ENCODE measurements around the gene SPEM1.

SPEM1 gene

DNA sequence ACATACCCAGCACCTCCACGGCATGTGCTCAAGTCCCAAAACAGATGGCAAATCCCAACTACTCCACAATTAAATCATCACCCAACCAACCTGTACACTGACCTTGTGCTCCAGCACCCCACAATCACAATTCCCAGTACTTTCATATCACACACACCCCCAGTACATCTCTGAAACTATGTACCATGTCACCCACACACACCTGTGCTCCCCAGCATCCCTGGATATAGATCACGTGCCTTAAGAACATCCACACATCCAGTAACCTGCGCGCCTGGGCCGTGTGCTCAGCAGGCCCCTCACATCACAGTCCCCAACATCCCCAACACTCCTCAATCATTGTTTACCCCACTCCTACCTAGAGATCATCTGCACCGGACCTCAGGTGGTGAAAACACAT lies 10.4 kb upstream of the SPEM1 start:
- Histone ChIP-seq H3K27ac (ENCODE audit: low read depth, low read length, severe bottlenecking) (no peak overlapping the region), H3K9me3 (ENCODE audit: control insufficient read depth, low read length) (no peaks in the 10 kb centered on the region), H3K4me3 (ENCODE audit: extremely low read depth, insufficient read depth, low read length, poor library complexity, severe bottlenecking) (no peak overlapping the region), H3K36me3 (ENCODE audit: control insufficient read depth, insufficient read depth, low read length) (peaks cover 35% of the 10 kb centered on the region), H3K4me1 (ENCODE audit: control insufficient read depth, insufficient read depth, low read length, poor library complexity, severe bottlenecking) (peaks cover 4% of the 10 kb centered on the region)
- 97 to 98% methylated on average over 5 to 6 of the region's 6 CpGs for WGBS, 2 experiments (ENCODE audit: insufficient coverage in 2 of 2)

DNA sequence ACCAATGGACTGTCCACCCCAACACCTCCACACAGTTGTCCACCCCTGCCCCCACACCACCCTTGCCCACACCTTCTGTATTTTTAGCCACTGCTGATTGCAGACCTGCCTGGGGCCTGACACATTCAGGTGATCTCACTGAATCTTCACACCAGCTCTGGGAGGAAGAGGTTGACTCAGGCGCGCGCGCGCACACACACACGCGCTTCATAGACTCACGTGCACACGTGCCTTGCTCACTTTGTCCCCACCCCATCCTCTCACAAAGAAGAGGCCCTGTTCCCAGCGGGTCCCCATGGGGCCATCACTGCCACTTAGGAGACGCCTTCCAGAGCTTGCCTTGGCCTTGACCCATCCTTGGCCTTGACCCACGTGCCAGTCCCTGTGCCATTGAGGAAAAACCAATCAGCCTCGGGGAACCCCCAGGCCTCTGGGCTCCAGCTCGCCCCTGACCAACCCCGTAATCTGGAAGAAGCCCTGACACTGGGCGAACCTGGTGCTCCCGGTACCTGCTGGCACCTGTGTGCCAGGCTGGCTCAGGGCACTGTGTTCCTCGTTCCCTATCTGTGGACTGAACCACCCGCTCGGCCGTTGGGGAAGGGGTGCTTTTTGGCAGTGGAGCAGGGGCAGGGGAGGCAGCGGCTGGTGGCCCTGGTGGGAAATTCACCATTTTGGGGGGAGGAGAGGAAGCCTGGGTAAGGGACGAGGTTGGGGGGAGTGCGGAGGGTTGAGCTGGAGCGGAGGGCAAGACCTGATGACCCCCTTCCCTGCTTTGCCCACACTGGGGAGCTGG lies 9.3 kb upstream of the SPEM1 start:
- Histone ChIP-seq H3K4me1 (ENCODE audit: control insufficient read depth, insufficient read depth, low read length, poor library complexity, severe bottlenecking) (peaks cover 4% of the 10 kb centered on the region), H3K27ac (ENCODE audit: low read depth, low read length, severe bottlenecking) (no peak overlapping the region), H3K4me3 (ENCODE audit: extremely low read depth, insufficient read depth, low read length, poor library complexity, severe bottlenecking) (no peak overlapping the region), H3K9me3 (ENCODE audit: control insufficient read depth, low read length) (no peaks in the 10 kb centered on the region), H3K36me3 (ENCODE audit: control insufficient read depth, insufficient read depth, low read length) (peaks cover 46% of the 10 kb centered on the region)
- 92 to 96% methylated on average over 14 to 25 of the region's 25 CpGs for WGBS, 2 experiments (ENCODE audit: insufficient coverage in 2 of 2)

DNA sequence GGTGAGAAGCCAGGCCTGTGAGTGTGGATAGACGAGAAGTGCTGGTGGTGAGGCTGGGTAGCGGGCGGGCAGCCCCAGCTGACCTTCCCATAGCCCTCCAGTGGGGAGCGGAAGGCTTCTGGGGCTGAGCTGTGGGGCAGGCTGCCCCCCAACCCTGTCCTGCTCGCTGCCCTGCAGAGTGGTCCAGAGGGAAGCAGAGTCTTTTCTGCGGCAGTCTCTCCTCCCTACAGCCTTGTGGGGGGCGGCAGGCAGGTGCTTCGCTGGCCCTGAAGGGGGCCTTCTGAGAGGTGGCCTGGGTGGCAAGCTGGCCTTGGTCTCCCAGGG lies 8.7 kb upstream of the SPEM1 start:
- Histone ChIP-seq H3K4me1 (ENCODE audit: control insufficient read depth, insufficient read depth, low read length, poor library complexity, severe bottlenecking) (peaks cover 4% of the 10 kb centered on the region), H3K4me3 (ENCODE audit: extremely low read depth, insufficient read depth, low read length, poor library complexity, severe bottlenecking) (no peak overlapping the region), H3K36me3 (ENCODE audit: control insufficient read depth, insufficient read depth, low read length) (peaks cover 47% of the 10 kb centered on the region), H3K9me3 (ENCODE audit: control insufficient read depth, low read length) (no peaks in the 10 kb centered on the region), H3K27ac (ENCODE audit: low read depth, low read length, severe bottlenecking) (no peak overlapping the region)
- WGBS, 2 experiments (ENCODE audit: insufficient coverage in 2 of 2), result 91 to 96% methylated on average over 6 to 8 of the region's 8 CpGs

DNA sequence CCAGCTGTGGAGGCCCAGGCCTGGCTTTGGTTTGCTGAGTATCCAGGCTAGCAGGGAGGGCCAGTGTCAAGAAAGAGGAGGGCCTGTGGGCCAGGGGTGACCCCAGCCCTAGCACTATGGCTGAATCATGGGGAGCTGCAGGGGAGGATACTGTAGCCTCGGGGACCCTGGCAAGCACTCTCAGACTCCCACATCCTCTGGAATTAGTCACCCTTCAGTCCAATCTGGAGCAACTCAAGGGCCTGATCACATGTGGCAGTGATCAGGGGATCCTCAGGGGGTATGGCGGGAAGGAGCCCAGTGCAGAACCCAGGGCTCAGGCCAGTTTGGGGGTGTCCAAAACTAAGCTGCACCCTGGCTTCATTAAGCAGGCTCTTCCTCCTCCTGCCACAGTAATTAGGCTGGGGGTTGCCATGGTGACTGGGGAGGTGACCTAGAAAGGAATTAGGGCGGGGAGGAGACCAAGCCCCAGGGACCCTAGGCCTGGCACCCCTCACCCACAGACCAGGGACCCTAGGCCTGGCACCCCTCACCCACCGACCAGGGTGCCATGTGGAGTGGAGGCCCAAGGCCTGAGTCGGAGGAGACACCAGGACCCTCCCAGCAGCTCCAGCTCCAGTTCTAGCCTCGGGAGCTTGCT lies 6.7 kb upstream of the SPEM1 start:
- Histone ChIP-seq H3K4me1 (ENCODE audit: control insufficient read depth, insufficient read depth, low read length, poor library complexity, severe bottlenecking) (peaks cover 4% of the 10 kb centered on the region), H3K36me3 (ENCODE audit: control insufficient read depth, insufficient read depth, low read length) (peaks cover 46% of the 10 kb centered on the region), H3K4me3 (ENCODE audit: extremely low read depth, insufficient read depth, low read length, poor library complexity, severe bottlenecking) (no peak overlapping the region), H3K27ac (ENCODE audit: low read depth, low read length, severe bottlenecking) (no peak overlapping the region), H3K9me3 (ENCODE audit: control insufficient read depth, low read length) (no peaks in the 10 kb centered on the region)
- WGBS, 2 experiments (ENCODE audit: insufficient coverage in 2 of 2), result 90 to 100% methylated on average over 1 to 4 of the region's 6 CpGs

DNA sequence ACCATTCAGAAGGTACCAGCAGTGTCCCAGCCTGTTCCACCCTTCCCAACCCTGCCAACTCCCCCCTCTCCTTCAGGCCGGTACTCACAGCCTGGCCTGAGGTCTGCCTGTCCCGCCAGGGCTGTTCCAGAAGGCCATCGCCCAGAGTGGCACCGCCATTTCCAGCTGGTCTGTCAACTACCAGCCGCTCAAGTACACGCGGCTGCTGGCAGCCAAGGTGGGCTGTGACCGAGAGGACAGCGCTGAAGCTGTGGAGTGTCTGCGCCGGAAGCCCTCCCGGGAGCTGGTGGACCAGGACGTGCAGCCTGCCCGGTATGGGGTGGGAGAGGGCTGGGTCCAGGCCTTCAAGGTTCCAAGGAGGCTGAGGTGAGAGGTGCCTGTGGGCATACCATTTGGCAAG lies 5.3 kb upstream of the SPEM1 start:
- Histone ChIP-seq H3K36me3 (ENCODE audit: control insufficient read depth, insufficient read depth, low read length) (peaks cover 33% of the 10 kb centered on the region), H3K4me1 (ENCODE audit: control insufficient read depth, insufficient read depth, low read length, poor library complexity, severe bottlenecking) (peaks cover 8% of the 10 kb centered on the region), H3K27ac (ENCODE audit: low read depth, low read length, severe bottlenecking) (no peak overlapping the region), H3K4me3 (ENCODE audit: extremely low read depth, insufficient read depth, low read length, poor library complexity, severe bottlenecking) (no peak overlapping the region), H3K9me3 (ENCODE audit: control insufficient read depth, low read length) (no peaks in the 10 kb centered on the region)
- 89 to 92% methylated on average over 14 of the region's 14 CpGs for WGBS, 2 experiments (ENCODE audit: insufficient coverage in 2 of 2)

DNA sequence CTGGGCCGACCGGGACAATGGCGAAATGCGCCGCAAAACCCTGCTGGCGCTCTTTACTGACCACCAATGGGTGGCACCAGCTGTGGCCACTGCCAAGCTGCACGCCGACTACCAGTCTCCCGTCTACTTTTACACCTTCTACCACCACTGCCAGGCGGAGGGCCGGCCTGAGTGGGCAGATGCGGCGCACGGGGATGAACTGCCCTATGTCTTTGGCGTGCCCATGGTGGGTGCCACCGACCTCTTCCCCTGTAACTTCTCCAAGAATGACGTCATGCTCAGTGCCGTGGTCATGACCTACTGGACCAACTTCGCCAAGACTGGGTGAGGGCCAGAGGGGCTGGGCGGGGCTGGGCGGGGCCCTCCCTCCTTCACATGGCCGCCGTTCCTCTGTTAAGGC lies 4.3 kb upstream of the SPEM1 start:
- no peak overlapping the region for H3K4me3 ChIP-seq (ENCODE audit: extremely low read depth, insufficient read depth, low read length, poor library complexity, severe bottlenecking)
- no peak overlapping the region for H3K27ac ChIP-seq (ENCODE audit: low read depth, low read length, severe bottlenecking)
- WGBS, 2 experiments (ENCODE audit: insufficient coverage in 2 of 2), result 95 to 96% methylated on average over 16 to 22 of the region's 23 CpGs
- peaks cover 9% of the 10 kb centered on the region for H3K4me1 ChIP-seq (ENCODE audit: control insufficient read depth, insufficient read depth, low read length, poor library complexity, severe bottlenecking)
- H3K36me3 ChIP-seq (ENCODE audit: control insufficient read depth, insufficient read depth, low read length), result peaks cover 26% of the 10 kb centered on the region
- no peaks in the 10 kb centered on the region for H3K9me3 ChIP-seq (ENCODE audit: control insufficient read depth, low read length)

DNA sequence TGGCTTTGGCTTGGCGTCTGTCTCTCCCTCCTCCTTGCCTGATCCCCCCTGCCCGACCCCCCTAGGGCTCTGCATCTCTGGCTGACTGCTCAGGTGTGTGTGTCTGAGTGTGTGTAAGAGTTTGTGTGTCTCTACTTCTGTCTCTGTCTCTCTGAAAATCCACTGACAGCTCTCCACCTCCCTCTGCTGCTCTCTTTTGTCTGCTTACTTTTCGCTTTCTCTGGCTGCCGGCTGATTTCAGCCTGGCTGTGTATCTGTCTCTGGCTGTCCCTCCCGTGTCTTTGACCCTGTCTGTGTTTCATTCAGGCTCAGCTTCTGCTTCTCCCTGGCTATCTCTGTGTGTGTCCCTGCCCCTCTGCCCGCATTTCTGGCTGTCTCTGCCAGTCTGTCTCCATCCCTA lies 3.8 kb upstream of the SPEM1 start:
- H3K4me1 ChIP-seq (ENCODE audit: control insufficient read depth, insufficient read depth, low read length, poor library complexity, severe bottlenecking), result peaks cover 9% of the 10 kb centered on the region
- no peak overlapping the region for H3K27ac ChIP-seq (ENCODE audit: low read depth, low read length, severe bottlenecking)
- H3K9me3 ChIP-seq (ENCODE audit: control insufficient read depth, low read length), result no peaks in the 10 kb centered on the region
- no peak overlapping the region for H3K4me3 ChIP-seq (ENCODE audit: extremely low read depth, insufficient read depth, low read length, poor library complexity, severe bottlenecking)
- 85 to 89% methylated on average over 4 of the region's 6 CpGs for WGBS, 2 experiments (ENCODE audit: insufficient coverage in 2 of 2)
- peaks cover 22% of the 10 kb centered on the region for H3K36me3 ChIP-seq (ENCODE audit: control insufficient read depth, insufficient read depth, low read length)

DNA sequence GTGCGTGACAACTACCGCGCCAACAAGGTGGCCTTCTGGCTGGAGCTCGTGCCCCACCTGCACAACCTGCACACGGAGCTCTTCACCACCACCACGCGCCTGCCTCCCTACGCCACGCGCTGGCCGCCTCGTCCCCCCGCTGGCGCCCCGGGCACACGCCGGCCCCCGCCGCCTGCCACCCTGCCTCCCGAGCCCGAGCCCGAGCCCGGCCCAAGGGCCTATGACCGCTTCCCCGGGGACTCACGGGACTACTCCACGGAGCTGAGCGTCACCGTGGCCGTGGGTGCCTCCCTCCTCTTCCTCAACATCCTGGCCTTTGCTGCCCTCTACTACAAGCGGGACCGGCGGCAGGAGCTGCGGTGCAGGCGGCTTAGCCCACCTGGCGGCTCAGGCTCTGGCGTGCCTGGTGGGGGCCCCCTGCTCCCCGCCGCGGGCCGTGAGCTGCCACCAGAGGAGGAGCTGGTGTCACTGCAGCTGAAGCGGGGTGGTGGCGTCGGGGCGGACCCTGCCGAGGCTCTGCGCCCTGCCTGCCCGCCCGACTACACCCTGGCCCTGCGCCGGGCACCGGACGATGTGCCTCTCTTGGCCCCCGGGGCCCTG lies 3.0 kb upstream of the SPEM1 start:
- Histone ChIP-seq H3K9me3 (ENCODE audit: control insufficient read depth, low read length) (no peaks in the 10 kb centered on the region), H3K36me3 (ENCODE audit: control insufficient read depth, insufficient read depth, low read length) (peaks cover 18% of the 10 kb centered on the region), H3K4me1 (ENCODE audit: control insufficient read depth, insufficient read depth, low read length, poor library complexity, severe bottlenecking) (peaks cover 9% of the 10 kb centered on the region), H3K4me3 (ENCODE audit: extremely low read depth, insufficient read depth, low read length, poor library complexity, severe bottlenecking) (no peak overlapping the region), H3K27ac (ENCODE audit: low read depth, low read length, severe bottlenecking) (no peak overlapping the region)
- 92 to 96% methylated on average over 35 to 39 of the region's 54 CpGs for WGBS, 2 experiments (ENCODE audit: insufficient coverage in 2 of 2)

DNA sequence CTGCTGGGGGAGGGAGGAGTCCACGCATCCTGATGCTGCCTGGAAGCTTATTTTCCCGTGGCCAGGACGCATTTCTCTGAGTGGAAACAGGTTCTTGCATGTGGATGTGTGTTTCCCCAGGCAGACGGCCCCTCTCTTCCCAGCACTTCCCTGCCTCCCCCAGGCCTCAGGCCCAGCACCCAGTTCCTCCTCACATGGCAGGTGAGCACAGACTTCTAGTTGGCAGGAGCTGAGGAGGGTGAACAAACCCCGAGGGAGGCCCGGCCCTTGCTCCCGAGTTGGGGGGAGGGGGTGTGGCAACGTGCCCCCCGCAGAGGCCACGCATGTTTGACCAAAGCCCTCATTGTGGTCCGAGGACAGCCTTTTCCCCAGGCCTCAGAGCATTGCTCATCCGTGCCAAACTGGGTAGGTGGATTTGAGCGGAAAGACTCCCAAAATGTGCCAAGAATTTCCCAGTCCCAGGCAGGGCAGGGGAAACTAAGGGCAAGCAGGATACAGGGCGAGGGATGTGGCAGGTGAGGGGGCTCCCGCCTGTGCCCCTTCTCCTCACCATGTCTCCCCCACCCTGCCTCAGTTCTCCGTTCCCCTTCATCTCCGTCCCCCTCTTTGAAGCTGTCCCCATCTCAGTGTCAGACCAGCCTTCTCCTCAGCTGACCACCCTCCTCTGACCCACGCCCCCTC lies 1.5 kb upstream of the SPEM1 start:
- no peak overlapping the region for H3K4me3 ChIP-seq (ENCODE audit: extremely low read depth, insufficient read depth, low read length, poor library complexity, severe bottlenecking)
- peak overlapping the region; percentile 23 for H3K27ac ChIP-seq (ENCODE audit: low read depth, low read length, severe bottlenecking)
- H3K9me3 ChIP-seq (ENCODE audit: control insufficient read depth, low read length), result no peaks in the 10 kb centered on the region
- peaks cover 18% of the 10 kb centered on the region for H3K36me3 ChIP-seq (ENCODE audit: control insufficient read depth, insufficient read depth, low read length)
- 61 to 73% methylated on average over 9 of the region's 18 CpGs for WGBS, 2 experiments (ENCODE audit: insufficient coverage in 2 of 2)
- peaks cover 5% of the 10 kb centered on the region for H3K4me1 ChIP-seq (ENCODE audit: control insufficient read depth, insufficient read depth, low read length, poor library complexity, severe bottlenecking)

DNA sequence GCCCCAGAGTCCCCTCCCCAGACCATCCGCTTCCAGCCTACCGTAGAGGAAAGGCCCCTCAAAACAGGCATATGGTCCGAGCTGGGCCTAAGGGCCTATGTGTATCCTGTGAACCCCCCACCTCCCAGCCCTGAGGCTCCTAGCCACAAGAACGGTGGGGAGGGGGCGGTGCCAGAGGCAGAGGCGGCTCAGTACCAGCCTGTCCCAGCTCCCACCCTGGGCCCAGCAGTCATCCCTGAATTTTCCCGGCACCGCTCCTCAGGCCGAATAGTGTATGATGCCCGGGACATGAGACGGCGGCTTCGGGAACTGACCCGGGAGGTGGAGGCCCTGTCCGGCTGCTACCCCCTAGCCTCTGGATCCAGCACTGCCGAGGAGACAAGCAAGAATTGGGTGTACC lies 1.1 kb downstream of the SPEM1 start:
- Histone ChIP-seq H3K9me3 (ENCODE audit: control insufficient read depth, low read length) (no peaks in the 10 kb centered on the region), H3K36me3 (ENCODE audit: control insufficient read depth, insufficient read depth, low read length) (no peaks in the 10 kb centered on the region), H3K27ac (ENCODE audit: low read depth, low read length, severe bottlenecking) (no peak overlapping the region), H3K4me1 (ENCODE audit: control insufficient read depth, insufficient read depth, low read length, poor library complexity, severe bottlenecking) (peaks cover 5% of the 10 kb centered on the region), H3K4me3 (ENCODE audit: extremely low read depth, insufficient read depth, low read length, poor library complexity, severe bottlenecking) (no peak overlapping the region)
- WGBS, 2 experiments (ENCODE audit: insufficient coverage in 2 of 2), result 92 to 94% methylated on average over 13 to 15 of the region's 16 CpGs

All from mesodermal cell (in vitro differentiated cells).